Thoracic aorta (tissue), 2 donors: ENCODE measurements around the gene TEAD1. TPM values are rescaled to one million over a fixed set of nuclear protein-coding genes. Genes with fewer than 3 reads are reported as not detected.

ENCODE experiments used
- ATAC-seq: fragments of 150-250 bp; one replicate; pipeline ENCODE4 v1.8.0; 2017; ENCODE audit warnings: low read depth; ENCODE audit not compliant: insufficient number of reproducible peaks, low FRiP score
- DNase-seq: peaks from one replicate; pipeline ENCODE4 v3.0.0-alpha.2; 2020; ENCODE audit warnings: low spot score
- H3K27ac ChIP-seq, 2 donors: fragments of 200-600 bp; sonication (generic); 1 replicate in 1 of 2; 2 replicates in 1 of 2; pipeline ENCODE4 v1.5.1; 2016; ENCODE audit warnings: mild to moderate bottlenecking in 2 of 2, moderate library complexity in 2 of 2
- H3K27me3 ChIP-seq: fragments of 200-600 bp; sonication (generic); replicated peaks from 2 replicates; pipeline ENCODE4 v1.6.0; 2016; ENCODE audit warnings: mild to moderate bottlenecking; ENCODE audit not compliant: insufficient read depth
- H3K36me3 ChIP-seq: fragments of 200-600 bp; sonication (generic); one replicate; pipeline ENCODE4 v1.5.1; 2016
- H3K4me1 ChIP-seq, 2 donors: fragments of 200-600 bp; sonication (generic); 1 replicate in 1 of 2; 2 replicates in 1 of 2; pipeline versions ENCODE4 v1.5.1 to v1.6.0; 2016; ENCODE audit warnings: low read depth in 2 of 2, mild to moderate bottlenecking in 1 of 2; ENCODE audit not compliant: control insufficient read depth in 1 of 2
- H3K4me3 ChIP-seq: fragments of 200-600 bp; sonication (generic); 2 replicates; pipeline ENCODE4 v1.5.1; 2016; ENCODE audit warnings: mild to moderate bottlenecking
- H3K9me3 ChIP-seq: fragments of 200-600 bp; sonication (generic); 2 replicates; pipeline ENCODE4 v1.5.1; 2016
- CTCF ChIP-seq: fragments of 200-600 bp; sonication (generic); IDR thresholded peaks from one replicate; pipeline ENCODE4 v1.5.1; 2019; ENCODE audit warnings: antibody characterized with exemption
- total RNA-seq, 2 donors: library from RNA; depleted of rRNA; stranded (reverse); fragments of >200 nt; gene quantifications; one replicate each; pipeline versions ENCODE4 v1.1.0 to v1.2.3, GENCODE V29; 2016

TEAD1 gene
- total RNA-seq, 2 donors from 2014 or later = 57.3 to 164 TPM

GRCh38 chr11:12848413-12848812 lies 174.2 kb downstream of the TEAD1 start:
- Histone ChIP-seq H3K36me3 (no peaks in the 10 kb centered on the region), H3K27me3 (no peaks in the 10 kb centered on the region), H3K4me3 (no peak overlapping the region), H3K4me1 (peaks cover 4 to 11% of the 10 kb centered on the region in 2 donors), H3K9me3 (no peaks in the 10 kb centered on the region), H3K27ac (no peak overlapping the region)
- no peak for TF ChIP-seq CTCF
- DNase-seq (no peak), ATAC-seq (no peak)

- ATAC-seq (no peak), DNase-seq (no peak)
- Histone ChIP-seq H3K27me3 (no peaks in the 10 kb centered on the region), H3K36me3 (no peaks in the 10 kb centered on the region), H3K9me3 (no peaks in the 10 kb centered on the region), H3K27ac (no peak overlapping the region), H3K4me1 (peaks cover 7 to 14% of the 10 kb centered on the region in 2 donors), H3K4me3 (no peak overlapping the region)
- no peak for TF ChIP-seq CTCF
These were observed 179.1 kb downstream of the TEAD1 start for GRCh38 chr11:12853325-12853651.

- Histone ChIP-seq H3K9me3 (no peaks in the 10 kb centered on the region), H3K27ac (no peak overlapping the region), H3K36me3 (no peaks in the 10 kb centered on the region), H3K4me1 (peaks cover 7 to 14% of the 10 kb centered on the region in 2 donors), H3K27me3 (no peaks in the 10 kb centered on the region), H3K4me3 (no peak overlapping the region)
- ATAC-seq = no peak
- DNase-seq = no peak
- no peak for TF ChIP-seq CTCF
These were observed 179.6 kb downstream of the TEAD1 start for GRCh38 chr11:12853652-12854296.

GRCh38 chr11:12854297-12854661 lies 180.1 kb downstream of the TEAD1 start:
- Histone ChIP-seq H3K27ac (no peak overlapping the region), H3K9me3 (no peaks in the 10 kb centered on the region), H3K4me3 (no peak overlapping the region), H3K27me3 (no peaks in the 10 kb centered on the region), H3K4me1 (peaks cover 7 to 14% of the 10 kb centered on the region in 2 donors), H3K36me3 (no peaks in the 10 kb centered on the region)
- no peak for DNase-seq
- no peak for ATAC-seq
- no peak for TF ChIP-seq CTCF

GRCh38 chr11:12854829-12855228 lies 180.6 kb downstream of the TEAD1 start:
- no peaks in the 10 kb centered on the region for H3K27me3 ChIP-seq
- H3K4me1 ChIP-seq = peaks cover 7 to 14% of the 10 kb centered on the region in 2 donors
- no peak for DNase-seq
- no peak overlapping the region for H3K4me3 ChIP-seq
- no peak for ATAC-seq
- H3K27ac ChIP-seq = no peak overlapping the region
- H3K36me3 ChIP-seq = no peaks in the 10 kb centered on the region
- no peaks in the 10 kb centered on the region for H3K9me3 ChIP-seq
- TF ChIP-seq CTCF = no peak
